Measurements from ENCODE around the gene ANKRD55. TPM values are rescaled to one million over a fixed set of nuclear protein-coding genes. Genes with fewer than 3 reads are reported as not detected.

The ANKRD55 gene
- total RNA-seq, 1 experiment from 2014 or later, result not detected

GRCh38 chr5:56278335-56278753 lies 45.2 kb upstream of the ANKRD55 start:
- intact Hi-C loops (cut with micrococcal nuclease), result loop anchor here (10.0 kb wide), 1 partner anchor 196 kb away; no protein-coding TSS in a partner anchor
- ATAC-seq (no peak), DNase-seq (no peak)
- no peak overlapping the region for H3K4me2 ChIP-seq (ENCODE audit: low read length)
- no peaks in the 10 kb centered on the region for H3K79me2 ChIP-seq (ENCODE audit: low read length)
- no peak overlapping the region for H3K27ac ChIP-seq (ENCODE audit: low read length)
- no peaks in the 10 kb centered on the region for H3K9me3 ChIP-seq (ENCODE audit: low read length)
- no peaks in the 10 kb centered on the region for H3K9me2 ChIP-seq (replicated peaks; ENCODE audit: low read length)
- POLR2A ChIA-PET (ENCODE audit: unreplicated experiment), result no interaction called here
- no peak overlapping the region for H2AFZ ChIP-seq (ENCODE audit: low read length)
- no TSS peak for BruUV-seq (replicated peaks)
- no peak overlapping the region for H3K9ac ChIP-seq (ENCODE audit: low read length)
- TF ChIP-seq CTCF (conservative IDR thresholded peaks at IDR 0.05; ENCODE audit: low read depth, low read length), result no peak
- TF ChIP-seq EZH2phosphoT487 (IDR thresholded peaks at IDR 0.05; ENCODE audit: borderline replicate concordance, low read length), result no peak
- no peak for TF ChIP-seq EZH2 (IDR thresholded peaks at IDR 0.05; ENCODE audit: low read length, unreplicated experiment)
- H3K27me3 ChIP-seq (ENCODE audit: low read length), result no peaks in the 10 kb centered on the region
- CTCF ChIA-PET, result no interaction called here
- no peak overlapping the region for H3K4me3 ChIP-seq (ENCODE audit: low read length)
- no peaks in the 10 kb centered on the region for H3F3A ChIP-seq (ENCODE audit: low read length, unreplicated experiment)
- no peaks in the 10 kb centered on the region for H3K36me3 ChIP-seq (ENCODE audit: low read depth, low read length)
- H4K20me1 ChIP-seq (ENCODE audit: low read length), result no peaks in the 10 kb centered on the region
- H3K4me1 ChIP-seq (ENCODE audit: insufficient read depth, low read length), result peaks cover 30% of the 10 kb centered on the region

- Histone ChIP-seq H2AFZ (ENCODE audit: low read length) (no peak overlapping the region), H3K36me3 (ENCODE audit: low read depth, low read length) (no peaks in the 10 kb centered on the region), H3K4me3 (ENCODE audit: low read length) (no peak overlapping the region), H3K9ac (ENCODE audit: low read length) (no peak overlapping the region), H4K20me1 (ENCODE audit: low read length) (no peaks in the 10 kb centered on the region), H3K27ac (ENCODE audit: low read length) (no peak overlapping the region), H3K9me2 (replicated peaks; ENCODE audit: low read length) (no peaks in the 10 kb centered on the region), H3K9me3 (ENCODE audit: low read length) (no peaks in the 10 kb centered on the region), H3F3A (ENCODE audit: low read length, unreplicated experiment) (no peaks in the 10 kb centered on the region), H3K4me2 (ENCODE audit: low read length) (no peak overlapping the region), H3K4me1 (ENCODE audit: insufficient read depth, low read length) (peaks cover 22% of the 10 kb centered on the region), H3K27me3 (ENCODE audit: low read length) (no peaks in the 10 kb centered on the region), H3K79me2 (ENCODE audit: low read length) (no peaks in the 10 kb centered on the region)
- BruUV-seq (replicated peaks), result no TSS peak
- DNase-seq (no peak), ATAC-seq (no peak)
- ChIA-PET POLR2A (ENCODE audit: unreplicated experiment) (no interaction called here), CTCF (no interaction called here)
- no peak for TF ChIP-seq CTCF (conservative IDR thresholded peaks at IDR 0.05; ENCODE audit: low read depth, low read length)
- no peak for TF ChIP-seq EZH2phosphoT487 (IDR thresholded peaks at IDR 0.05; ENCODE audit: borderline replicate concordance, low read length)
- no peak for TF ChIP-seq EZH2 (IDR thresholded peaks at IDR 0.05; ENCODE audit: low read length, unreplicated experiment)
- intact Hi-C loops (cut with micrococcal nuclease), result loop anchor here (10.0 kb wide), 1 partner anchor 197 kb away; no protein-coding TSS in a partner anchor
Observed at GRCh38 chr5:56277573-56277972, 44.4 kb upstream of the ANKRD55 start.

GRCh38 chr5:56273376-56273955 lies 40.3 kb upstream of the ANKRD55 start:
- intact Hi-C loops (cut with micrococcal nuclease), result loop anchor here (5.0 to 10.0 kb wide), 2 partner anchors 201 to 544 kb away; partner anchors contain the start of gene MAP3K1
- Histone ChIP-seq H3F3A (ENCODE audit: low read length, unreplicated experiment) (no peaks in the 10 kb centered on the region), H4K20me1 (ENCODE audit: low read length) (no peaks in the 10 kb centered on the region), H3K4me1 (ENCODE audit: insufficient read depth, low read length) (peaks cover 4% of the 10 kb centered on the region; the same call in 1 of the 2 replicates), H2AFZ (ENCODE audit: low read length) (no peak overlapping the region), H3K4me2 (ENCODE audit: low read length) (no peak overlapping the region), H3K79me2 (ENCODE audit: low read length) (no peaks in the 10 kb centered on the region), H3K9ac (ENCODE audit: low read length) (no peak overlapping the region), H3K4me3 (ENCODE audit: low read length) (no peak overlapping the region), H3K27me3 (ENCODE audit: low read length) (no peaks in the 10 kb centered on the region), H3K9me3 (ENCODE audit: low read length) (no peaks in the 10 kb centered on the region), H3K9me2 (replicated peaks; ENCODE audit: low read length) (no peaks in the 10 kb centered on the region), H3K27ac (ENCODE audit: low read length) (no peak overlapping the region), H3K36me3 (ENCODE audit: low read depth, low read length) (no peaks in the 10 kb centered on the region)
- TF ChIP-seq EZH2 (IDR thresholded peaks at IDR 0.05; ENCODE audit: low read length, unreplicated experiment), result no peak
- no peak for TF ChIP-seq EZH2phosphoT487 (IDR thresholded peaks at IDR 0.05; ENCODE audit: borderline replicate concordance, low read length)
- TF ChIP-seq CTCF (conservative IDR thresholded peaks at IDR 0.05; ENCODE audit: low read depth, low read length), result no peak
- DNase-seq (no peak), ATAC-seq (no peak)
- BruUV-seq (replicated peaks), result no TSS peak
- ChIA-PET CTCF (no interaction called here), POLR2A (ENCODE audit: unreplicated experiment) (no interaction called here)
